Activated T-helper 9 cell treated with anti-CD3 and anti-CD28 coated beads, Interleukin-2, amount 50 U/mL, for 16 hours (primary cell): Measurements from ENCODE around the gene ADGRF3.
A peak's percentile ranks its signal among the peaks of the same experiment; 100 is the strongest.
"Not testable (repeated sequence)": the region's sequence is repeated elsewhere in the genome, so short reads cannot be mapped to it uniquely, and the experiment has no call there.

ENCODE experiments used
- DNase-seq: peaks from one replicate; pipeline ENCODE4 v3.0.0-alpha.2; 2020; ENCODE audit warnings: low read depth

The ADGRF3 gene

DNA sequence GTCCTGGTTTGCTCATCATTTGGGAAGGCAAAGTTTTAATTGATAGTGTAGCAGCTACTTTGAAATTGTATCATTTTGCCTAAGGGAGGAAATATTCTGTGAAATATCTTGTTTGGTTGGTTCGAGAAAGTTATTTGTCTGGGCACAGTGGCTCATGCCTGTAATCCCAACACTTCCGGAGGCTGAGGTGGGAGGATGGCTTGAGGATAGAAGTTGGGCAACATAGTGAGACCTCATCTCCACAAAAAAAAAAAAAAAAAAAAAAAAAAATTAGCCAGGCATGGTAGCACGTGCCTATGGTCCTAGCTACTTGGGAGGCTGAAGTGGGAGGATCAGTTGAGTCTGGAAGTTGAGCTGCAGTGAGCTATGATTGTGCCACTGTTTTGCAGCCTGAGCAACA is 3.1 kb upstream of the ADGRF3 start:
- no peak for DNase-seq

DNA sequence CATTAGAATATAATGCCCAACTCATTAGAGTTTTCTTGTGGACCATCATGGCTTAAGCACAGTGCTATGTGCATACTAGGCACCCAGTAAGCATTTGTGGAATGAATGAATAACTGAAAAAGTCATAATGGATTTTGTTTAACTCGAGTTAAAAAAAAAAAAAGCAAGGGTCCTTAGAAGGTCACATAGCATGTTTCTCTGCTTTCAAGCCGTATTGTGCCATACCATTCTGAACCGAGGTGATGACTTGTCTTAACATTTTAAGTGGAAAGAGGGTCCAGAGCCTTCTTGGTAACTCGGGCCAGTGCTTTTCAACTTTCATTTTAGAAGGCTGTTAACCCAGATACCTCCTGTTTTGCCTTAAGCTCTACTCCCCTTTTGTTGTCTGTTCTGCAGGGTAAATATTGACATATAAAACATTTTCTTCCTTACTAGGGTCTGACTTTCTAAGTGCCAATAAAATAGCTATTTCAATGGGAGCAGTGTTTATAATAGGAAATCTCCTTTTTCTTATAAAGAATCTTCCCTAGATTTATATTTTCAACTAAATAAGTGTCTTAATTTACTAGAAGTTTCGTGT is 787 bp upstream of the ADGRF3 start:
- DNase-seq = no peak

DNA sequence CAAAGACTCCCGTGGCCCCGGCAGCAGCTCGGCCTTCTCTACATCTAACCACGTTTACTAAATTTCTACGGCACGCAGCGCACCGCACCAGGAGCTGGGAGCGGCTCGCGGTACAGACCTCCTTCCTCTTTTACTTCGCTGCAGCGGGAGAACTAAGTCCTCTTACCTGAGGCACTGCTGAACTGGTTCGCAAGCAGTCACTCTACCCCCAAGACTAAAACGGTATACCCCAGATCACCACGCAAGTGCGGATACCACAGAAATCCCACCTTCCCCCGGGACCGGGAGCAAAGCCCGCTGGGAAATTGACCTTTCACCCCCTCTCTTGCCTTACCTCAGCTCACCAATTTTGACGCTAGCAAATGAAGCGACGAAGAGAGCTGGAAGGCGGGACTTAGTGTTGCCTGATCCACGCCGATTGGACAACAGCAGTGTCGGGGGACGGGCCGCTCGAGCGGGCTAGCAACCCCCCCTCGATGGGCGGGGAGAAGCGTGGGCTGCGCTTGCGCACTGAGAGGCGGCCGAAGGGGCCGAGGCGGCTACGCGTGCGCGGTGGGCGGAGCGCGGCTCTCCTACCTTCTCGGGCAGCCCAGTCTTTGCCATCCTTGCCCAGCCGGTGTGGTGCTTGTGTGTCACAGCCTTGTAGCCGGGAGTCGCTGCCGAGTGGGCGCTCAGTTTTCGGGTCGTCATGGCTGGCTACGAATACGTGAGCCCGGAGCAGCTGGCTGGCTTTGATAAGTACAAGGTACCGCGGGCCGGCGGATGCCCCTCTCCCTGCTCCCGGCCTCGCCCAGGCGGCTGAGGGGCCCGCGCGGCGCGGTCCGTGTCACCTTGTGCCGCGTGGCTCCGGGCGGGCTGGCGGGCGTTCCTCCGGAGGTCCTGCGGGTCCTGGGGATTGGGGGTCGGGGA is 790 bp downstream of the ADGRF3 start, which contains the start of gene SELENOI:
Gene SELENOI (plus strand): TSS at position 599 of the 909 bp plus-strand sequence. CDS start 90 bp downstream, at position 689.
- DNase-seq = peak; percentile 99

DNA sequence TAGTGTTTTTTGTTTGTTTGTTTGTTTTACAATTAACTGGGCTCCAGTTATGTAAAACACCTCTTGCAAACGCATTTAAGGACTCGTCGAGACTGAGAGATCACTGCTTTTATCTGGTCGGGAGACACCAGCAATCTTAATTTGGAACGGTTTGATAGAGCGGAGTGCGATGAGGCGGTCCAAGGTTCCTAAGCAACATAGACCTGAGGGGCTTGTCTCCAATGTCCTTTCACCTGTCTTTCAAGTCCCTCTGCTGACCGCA is 1.4 kb downstream of the ADGRF3 start:
- no peak for DNase-seq

DNA sequence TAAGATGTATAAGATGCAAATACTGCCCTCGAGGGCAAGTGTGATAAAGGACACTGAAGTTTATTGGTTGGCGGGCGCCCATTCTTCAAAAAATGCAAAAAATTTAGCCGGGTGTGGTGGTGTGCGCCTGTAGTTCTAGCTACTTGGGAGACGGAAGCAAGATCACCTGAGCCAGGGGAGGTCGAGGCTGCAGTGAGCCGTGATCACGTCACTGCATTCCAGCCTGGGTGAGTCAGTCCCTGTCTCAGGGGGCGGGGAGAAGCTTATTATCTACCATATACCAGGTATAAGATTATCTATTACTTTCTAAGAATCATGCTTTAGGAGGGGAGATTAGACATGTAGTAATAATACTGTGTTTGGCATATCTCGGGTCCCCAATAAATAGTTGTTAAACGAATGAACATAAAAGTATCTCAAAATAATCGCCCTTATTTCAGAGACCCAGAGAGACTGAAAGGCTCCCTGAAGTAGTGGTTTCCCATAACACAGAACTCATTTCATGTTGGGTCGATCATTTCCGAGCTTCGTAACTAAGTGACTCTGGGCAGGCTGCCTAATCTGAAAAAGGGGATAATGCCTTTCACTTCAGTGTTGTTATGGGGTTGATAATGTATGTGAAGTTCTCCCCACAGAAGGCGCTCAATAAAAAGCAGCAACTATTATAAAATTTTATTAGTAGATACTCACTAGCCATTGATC is 1.9 kb downstream of the ADGRF3 start:
- DNase-seq = no peak

DNA sequence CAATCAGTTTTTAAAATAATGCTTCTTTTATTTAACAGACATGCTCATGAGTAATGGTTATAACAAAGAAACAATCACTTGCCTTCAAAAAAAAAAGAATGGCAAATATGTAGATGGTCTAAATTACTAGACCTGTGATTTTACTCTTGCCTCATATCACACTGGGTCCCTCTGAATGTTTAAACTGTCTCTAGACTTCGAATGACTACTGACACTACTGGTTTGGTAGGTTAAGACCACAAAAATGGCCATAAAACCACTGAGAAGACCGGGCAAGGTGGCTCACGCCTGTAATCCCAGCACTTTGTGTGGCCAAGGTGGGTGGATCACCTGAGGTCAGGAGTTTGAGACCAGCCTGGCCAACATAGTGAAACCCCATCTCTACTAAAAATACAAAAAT is 5.8 kb downstream of the ADGRF3 start:
- no peak for DNase-seq

DNA sequence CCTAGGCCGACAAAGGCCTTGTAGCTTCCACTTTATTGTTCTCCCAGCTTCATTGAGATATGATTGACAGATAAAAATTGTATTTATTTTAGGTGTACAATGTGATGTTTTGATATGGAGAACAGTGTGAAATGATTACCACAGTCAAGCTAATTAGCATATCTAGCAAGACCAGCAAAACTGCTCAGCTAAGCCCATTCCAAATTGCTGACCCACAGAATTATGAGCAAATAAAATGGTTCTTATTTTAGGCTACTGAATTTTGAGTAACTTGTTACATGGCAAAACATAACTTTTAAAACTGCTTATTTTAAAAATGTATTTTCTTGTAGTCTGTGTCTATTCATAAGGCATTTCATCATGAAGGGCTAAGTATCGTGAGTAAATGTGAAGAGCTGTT is 9.3 kb downstream of the ADGRF3 start:
- no peak for DNase-seq

DNA sequence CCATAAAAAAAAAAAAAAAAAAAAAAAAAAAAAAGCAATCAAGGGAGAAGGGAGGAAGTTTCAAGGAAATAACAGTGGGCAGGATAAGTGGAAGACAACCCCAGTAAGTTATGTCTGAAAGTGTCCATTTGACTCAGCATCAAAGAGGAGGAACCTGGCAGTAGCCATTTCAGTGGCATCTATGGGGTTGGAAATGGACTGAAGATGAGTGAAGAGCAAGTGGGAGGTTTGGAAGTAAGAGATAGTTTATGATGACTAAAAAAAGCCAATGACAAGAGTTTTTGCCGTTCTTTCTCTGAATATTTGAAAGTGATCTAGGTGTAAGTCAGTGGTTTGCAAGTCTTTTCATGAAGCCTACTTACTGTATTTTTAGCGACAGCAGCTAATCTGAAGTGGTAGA is 9.9 kb downstream of the ADGRF3 start:
- no peak for DNase-seq

DNA sequence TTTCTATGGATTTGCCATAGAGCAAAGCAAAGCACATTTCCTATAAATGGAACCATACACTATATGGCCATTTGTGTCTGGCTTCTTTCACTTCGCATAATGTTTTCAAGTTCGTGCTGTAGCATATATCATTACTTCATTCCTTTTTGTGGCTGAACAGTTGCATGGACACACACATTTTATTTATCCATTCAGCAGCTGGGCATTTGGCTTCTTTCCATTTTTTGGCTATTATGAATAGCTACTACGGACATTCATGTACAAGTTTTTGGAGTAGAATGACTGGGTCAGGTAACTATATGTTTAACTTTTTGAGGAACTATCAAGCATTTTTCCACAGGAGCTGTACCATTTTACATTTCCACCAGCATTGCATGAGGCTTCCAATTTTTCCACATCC is 11.4 kb downstream of the ADGRF3 start:
- DNase-seq = no peak

DNA sequence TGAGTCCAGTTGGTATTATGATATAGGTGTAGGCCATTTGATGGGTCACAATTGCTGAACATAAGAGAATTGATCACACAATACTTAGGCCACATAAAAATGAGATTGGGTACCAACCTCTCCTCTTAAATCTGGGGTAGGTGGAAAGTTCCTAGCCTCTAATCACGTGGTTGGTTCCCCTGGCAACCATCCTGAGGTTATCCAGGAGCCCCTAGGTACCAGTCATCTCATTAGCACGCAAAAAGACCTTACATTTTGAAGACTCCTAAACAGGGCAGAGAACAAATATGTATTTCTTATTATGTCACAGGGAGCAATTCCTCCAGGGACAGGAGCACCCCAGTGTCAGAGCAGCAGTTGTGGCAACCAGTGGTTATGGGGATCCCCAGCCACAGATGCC is 13.3 kb downstream of the ADGRF3 start:
- no peak for DNase-seq

DNA sequence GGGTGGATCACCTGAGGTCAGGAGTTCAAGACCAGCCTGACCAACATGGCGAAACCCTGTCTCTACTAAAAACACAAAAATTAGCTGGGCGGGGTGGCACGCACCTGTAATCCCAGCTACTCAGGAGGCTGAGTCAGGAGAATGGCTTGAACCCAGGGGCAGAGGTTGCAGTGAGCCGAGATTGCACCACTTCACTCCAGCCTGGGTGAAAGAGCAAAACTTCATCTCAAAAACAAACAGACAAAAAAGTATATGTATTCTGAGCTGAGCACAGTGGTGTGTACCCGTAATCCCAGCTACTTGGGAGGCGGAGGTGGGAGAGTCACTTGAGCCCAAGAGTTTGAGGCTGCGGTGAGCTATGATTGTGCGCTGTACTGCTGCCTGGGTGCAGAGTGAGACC is 15.3 kb downstream of the ADGRF3 start:
- not testable (repeated sequence) for DNase-seq

DNA sequence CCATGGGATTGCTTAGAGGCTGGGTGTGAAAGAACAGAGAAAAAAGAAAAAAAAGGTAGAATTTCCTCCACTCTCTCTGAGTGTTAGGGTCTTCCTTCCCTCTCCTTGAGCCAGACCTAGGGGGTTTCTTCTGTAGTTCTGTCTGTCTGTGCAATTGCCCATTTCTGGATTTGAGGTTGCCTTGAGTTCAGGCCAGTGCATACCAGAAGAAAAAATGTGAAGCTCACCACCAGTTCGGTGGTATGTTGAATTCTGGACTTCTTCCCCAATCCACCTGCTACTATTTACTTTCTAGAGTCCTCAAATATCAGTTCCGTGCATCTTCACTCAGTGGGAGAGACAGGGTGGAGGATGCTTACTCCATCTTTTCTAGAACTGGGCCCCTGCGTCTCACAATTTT is 16.0 kb downstream of the ADGRF3 start:
- no peak for DNase-seq

DNA sequence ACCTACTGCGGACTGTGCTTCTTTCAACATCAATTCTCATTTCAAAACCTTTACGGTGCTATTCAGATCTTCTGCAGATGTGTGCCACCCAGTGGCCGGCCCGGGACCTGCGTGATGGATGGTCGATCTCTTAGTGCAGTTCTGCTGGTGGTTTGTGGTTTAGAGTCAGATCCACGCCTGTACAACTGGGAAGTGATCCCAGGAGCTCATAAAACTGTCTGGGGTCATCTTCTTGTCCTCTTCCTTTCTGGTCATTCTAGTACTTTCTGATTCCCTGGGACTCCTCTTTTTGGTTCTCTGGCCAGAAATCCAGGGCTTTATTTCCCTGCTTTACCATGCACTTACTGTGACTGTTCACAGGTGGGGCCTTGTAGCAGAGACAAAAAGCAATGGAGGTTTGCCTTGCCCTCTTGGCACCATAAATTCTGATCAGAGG is 16.5 kb downstream of the ADGRF3 start:
- DNase-seq = peak; percentile 69

DNA sequence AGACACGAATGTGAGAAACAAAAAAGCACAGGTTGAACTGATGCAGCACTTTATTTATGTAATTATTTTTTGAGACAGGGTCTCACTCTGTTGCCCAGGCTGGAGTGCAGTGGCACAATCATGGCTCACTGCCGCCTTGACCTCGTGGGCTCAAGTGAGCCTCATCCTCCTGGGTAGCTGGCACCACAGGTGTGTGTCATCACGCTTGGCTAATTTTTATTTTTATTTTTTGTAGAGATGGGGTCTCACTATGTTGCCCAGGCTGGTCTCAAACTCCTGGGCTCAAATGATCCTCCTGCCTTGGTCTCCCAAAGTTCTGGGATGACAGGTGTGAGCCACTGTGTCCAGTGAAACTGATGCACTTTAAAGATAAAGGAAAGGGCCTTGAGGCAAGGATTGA is 17.5 kb downstream of the ADGRF3 start:
- not testable (repeated sequence) for DNase-seq

DNA sequence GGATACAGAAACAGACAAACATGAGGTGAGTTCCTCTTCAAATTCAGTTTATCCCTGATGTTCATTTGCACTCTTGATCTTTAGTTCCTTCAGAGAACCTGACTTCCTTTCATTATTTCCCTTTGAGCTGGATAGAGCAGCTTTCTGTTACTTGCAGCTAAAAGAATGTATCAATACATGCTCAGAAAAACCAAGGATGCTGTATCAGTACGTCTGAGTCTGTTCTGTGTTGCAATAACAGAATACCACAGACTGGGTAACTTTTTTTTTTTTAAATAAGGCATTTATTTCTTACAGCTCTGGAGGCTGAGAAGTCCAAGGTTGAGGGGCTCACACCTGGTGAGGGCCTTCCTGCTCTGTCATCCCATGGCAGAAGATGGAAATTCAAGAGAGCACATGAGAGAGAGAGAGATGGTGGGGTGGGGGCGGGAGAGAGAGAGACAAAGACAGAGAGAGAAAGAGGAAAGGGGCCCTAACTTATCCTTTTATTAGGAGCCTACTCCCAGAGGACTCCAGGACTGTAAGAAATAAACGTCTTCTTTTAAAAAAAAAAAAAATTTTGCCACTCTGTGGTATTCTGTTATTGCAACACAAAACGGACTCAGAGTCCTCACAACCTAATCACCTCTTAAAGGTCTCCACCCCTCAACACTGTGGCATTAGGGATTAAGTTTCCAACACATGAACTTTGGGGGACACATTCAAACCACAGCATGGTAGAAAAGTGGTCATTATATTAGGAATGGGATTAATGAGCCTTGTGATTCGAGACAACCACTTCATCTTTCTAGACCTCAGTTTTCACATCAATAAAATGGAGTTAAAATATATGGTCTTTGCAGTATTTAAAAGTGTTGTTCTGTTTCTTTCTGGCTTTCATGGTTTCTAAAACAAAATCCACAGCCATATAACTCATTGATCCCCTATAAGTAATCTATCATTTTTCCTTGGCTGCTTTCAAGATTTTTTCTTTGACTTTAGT is 19.0 kb downstream of the ADGRF3 start:
- no peak for DNase-seq

DNA sequence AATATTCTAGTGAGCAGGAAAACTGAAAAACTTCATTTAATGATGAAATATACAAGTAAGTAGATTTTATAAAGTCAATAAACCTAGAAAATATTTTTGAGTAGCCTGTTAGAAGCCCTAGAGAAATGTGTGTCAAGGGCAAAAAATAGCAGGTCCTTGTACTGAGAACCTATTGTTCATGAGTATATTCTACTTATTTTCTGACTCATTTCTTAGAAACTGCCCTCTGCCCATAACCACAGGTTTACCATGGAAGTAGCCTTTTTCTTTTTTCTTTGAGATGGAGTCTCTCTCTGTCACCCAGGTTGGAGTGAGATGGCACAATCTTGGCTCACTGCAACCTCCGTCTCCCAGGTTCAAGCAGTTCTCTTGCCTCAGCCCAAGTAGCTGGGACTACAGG is 20.1 kb downstream of the ADGRF3 start:
- no peak for DNase-seq

DNA sequence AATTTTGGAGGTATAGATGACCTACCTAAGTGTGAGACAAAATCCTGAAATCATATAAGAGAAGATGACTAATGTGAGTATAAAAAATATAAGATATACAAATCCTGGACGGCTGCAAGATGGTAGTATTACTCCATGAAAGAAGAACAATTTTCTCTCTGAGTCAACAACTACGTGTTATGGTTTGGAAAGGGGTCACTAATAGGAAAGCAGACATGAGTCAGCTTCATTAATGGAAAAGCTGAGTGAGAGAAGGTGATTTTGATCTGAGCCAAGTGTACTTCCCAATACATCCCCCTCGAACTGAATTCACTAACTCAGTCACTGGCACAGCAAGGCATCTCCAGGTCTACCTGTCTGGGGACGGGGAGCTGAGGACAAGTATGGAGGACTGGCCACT is 20.7 kb downstream of the ADGRF3 start:
- no peak for DNase-seq

DNA sequence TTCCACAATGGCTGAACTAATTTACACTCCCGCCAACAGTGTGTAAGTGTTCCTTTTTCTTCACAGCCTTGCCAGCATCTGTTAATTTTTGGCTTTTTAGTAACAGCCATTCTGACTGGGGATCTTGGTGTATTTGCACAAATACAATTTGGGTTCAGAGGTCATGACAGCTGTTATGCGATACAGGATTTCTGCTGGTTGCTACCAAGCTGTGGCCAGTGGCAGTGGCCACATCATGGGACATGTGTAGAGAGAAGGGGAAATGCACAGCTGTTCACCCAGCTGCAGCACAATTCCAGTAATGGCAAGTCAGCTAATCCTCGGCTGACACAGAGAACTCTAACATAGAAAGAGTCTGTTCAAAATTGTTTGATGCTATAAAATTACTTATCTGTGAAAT is 21.7 kb downstream of the ADGRF3 start:
- no peak for DNase-seq

DNA sequence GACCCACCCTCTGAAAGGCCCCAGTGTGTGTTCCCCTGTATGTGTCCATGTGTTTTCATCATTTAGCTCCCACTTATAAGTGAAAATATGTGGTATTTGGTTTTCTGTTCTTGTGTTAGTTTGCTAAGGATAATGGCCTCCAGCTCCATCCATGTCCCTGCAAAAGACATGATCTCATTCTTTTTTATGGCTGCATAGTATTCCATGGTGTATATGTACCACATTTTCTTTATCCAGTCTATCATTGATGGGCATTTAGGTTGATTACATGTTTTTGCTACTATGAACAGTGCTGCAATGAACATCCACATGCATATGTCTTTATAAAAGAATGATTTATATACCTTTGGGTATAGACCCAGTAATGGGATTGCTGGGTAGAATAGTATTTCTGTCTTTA is 22.1 kb downstream of the ADGRF3 start:
- DNase-seq = not testable (repeated sequence)

DNA sequence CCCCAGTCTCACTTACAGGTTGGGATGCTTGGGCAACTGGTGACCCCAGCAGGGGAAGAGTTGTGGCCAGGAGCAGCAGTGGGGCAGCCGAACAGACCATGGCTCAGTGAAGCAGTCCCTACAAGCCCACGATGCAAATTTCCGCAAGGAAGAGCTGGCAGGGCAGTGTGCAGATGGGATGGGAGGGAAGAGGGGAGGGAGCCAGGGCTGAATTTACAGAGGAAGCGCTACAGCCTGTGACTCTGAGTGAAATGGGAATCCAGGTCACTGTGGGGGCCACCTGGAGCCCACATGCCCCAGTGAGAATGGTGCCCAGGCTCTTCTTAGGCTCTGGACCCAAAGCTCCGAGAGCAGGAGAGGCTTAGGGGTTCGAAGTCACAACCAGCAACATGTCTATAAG is 27.6 kb downstream of the ADGRF3 start:
- DNase-seq = no peak

DNA sequence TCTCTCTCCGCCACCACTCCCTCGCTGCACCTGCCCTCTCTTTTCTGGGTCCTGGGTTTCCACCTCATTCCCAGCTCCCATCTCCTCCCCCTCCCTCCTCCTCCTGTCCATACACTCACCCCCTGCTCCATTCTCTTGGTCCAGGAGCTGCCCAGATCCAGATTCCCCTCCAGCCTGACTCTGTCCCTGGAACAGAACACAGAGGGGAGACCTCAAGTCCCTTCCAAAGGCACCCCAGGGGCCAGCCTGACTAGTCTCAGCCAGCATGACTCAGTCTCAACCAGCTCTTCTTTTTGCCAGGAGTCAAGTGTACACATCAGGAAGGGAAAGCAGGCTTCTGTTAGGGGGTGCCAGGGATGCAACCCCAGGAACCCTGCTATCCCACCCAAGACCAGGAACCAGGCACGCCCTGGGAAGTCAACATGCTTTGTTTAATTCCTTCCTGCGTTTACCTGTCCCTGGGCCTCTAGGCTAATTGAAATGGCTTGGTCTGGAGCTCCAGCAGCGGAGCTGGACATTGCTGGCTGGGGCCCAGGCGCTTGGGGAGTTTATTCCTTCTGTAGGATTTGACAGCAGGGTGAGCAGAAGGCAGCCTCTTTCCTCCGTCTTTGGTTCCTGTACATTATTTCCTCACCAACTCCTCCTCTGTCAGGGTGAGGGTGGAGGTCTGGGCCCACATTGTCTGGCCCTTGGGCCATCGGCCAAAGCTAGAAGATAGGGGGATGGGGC is 29.0 kb downstream of the ADGRF3 start:
- no peak for DNase-seq
